TTC549 (cell line): ENCODE measurements around the gene EPHB1.
"Not testable (repeated sequence)": the region's sequence is repeated elsewhere in the genome, so short reads cannot be mapped to it uniquely, and the experiment has no call there.

Experiments used
- FAIRE-seq: peaks from 2 replicates; lab custom pipeline; 2012; peaks lifted over from hg19 to GRCh38; lab: Jason Lieb, UNC

EPHB1 gene

GRCh38 chr3:134777341-134777740 is 17.7 kb upstream of the EPHB1 start:
- no peak for FAIRE-seq

- FAIRE-seq: not testable (repeated sequence)
Measured at GRCh38 chr3:134788283-134788682, 6.8 kb upstream of the EPHB1 start.

GRCh38 chr3:134790065-134790464 is 5.0 kb upstream of the EPHB1 start:
- FAIRE-seq: no peak

DNA sequence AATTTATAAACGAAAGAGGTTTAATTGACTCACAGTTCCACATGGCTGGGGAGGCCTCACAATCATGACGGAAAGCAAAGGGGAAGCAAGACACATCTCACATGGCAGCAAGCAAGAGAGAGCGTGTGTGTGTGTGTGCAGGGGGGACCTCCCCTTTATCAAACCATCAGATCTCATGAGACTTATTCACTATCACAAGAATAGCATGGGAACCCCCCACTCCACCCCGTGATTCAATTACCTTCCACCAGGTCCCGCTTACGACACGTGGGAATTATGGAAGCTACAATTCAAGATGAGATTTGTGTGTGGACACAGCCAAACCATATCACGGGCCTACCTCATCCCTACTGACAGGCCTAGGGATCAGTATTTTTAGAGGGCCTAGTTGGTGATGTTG is 3.1 kb upstream of the EPHB1 start:
- FAIRE-seq: no peak

DNA sequence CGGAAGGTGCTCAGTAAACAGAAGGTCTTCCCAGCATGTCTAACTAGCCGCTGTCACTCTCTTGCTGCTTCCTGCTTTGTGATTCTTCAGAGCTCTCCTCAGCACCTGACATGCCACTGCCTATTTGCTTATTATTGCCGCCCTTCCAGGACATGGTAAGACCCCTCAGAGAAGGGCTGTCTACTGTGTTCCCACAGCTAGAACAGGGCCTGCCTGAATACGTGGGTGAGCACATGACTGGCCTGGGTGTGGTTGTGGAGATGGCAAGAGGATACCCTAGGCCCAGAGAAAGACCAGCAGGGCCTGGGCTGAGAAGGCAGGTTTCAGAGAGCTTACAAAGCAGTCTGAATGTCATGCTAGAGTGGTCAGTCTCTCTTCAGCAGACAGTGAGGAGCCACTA is 2.4 kb upstream of the EPHB1 start:
- no peak for FAIRE-seq

GRCh38 chr3:134793562-134793961 is 1.5 kb upstream of the EPHB1 start:
- FAIRE-seq: no peak

- FAIRE-seq: no peak
Measured at GRCh38 chr3:134794323-134794722, 737 bp upstream of the EPHB1 start.

GRCh38 chr3:134795746-134796280 is 753 bp downstream of the EPHB1 start:
- no peak for FAIRE-seq

GRCh38 chr3:134796281-134797056 is 1.4 kb downstream of the EPHB1 start:
- no peak for FAIRE-seq

GRCh38 chr3:134797057-134797740 is 2.1 kb downstream of the EPHB1 start:
- no peak for FAIRE-seq

GRCh38 chr3:134797741-134798451 is 2.8 kb downstream of the EPHB1 start:
- FAIRE-seq: no peak

DNA sequence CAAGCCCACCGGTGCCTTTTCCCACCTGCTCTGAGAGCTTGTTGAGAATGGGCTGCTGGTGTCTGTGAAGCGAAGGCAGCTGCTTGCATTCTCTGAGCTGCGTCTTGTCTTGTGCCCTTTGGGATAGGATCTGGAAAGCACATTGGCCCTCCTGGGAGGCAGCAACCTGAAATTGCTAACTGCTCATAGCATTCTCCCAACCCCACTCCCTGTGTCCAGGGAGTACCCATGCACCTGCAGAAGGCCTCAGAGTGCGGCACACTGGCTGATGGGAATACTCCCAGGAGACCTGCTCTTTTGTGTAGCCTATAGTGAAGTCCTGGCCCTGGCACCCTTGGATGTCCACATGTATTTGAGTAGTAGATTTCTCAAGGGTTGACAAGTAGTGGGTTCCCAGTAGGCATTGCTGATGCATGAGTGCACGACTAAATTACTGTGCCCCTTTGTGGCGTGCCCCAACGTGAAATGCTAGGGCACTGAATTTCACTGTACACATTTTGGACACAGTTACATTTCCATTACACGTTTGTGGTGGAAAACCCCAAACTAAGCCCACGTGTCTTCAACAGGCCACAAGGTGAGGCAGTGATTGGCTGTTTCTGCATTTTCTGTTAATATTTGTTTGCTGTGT is 3.7 kb downstream of the EPHB1 start:
- no peak for FAIRE-seq

GRCh38 chr3:134799393-134799792 is 4.3 kb downstream of the EPHB1 start:
- no peak for FAIRE-seq

DNA sequence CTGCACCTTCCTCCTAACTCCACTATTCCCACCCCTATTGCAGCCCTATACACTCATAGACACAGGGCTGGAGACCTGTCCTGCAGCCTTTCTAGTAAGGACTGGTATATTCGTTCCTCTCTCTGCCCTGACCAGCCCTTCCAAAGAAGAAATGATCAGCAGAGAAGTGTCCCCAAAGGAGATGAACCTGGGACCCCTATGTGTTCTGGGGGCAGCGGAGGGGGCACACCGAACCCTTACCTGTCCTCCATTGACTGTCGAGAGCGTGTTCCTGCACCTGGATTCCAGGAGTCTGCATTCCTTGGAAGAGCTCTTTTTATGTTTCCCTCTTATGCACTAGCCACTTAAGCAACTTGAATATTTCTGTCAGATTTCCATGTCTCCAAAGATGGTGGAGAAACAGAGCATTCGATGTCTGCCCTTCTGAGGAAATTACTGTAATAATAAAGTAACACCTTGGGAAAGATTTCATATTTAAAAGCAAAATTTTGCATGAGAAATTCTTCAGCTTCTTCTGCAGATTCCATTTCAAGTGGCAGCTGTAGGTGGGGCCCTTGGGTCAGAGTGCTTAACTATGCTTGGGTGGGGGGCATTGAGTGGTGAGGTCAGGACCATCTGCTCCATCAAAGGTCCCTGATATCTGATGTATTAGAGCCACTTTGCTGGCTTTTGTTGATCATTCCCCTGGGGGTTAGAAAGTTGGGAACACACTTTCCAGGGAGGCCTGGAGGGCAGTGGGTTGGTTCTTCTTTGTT is 6.3 kb downstream of the EPHB1 start:
- FAIRE-seq: no peak

GRCh38 chr3:134802428-134803050 is 7.5 kb downstream of the EPHB1 start:
- FAIRE-seq: no peak

- FAIRE-seq: no peak
Measured at GRCh38 chr3:134803051-134803505, 8.0 kb downstream of the EPHB1 start.

- FAIRE-seq: no peak
Measured at GRCh38 chr3:134803652-134804051, 8.6 kb downstream of the EPHB1 start.

DNA sequence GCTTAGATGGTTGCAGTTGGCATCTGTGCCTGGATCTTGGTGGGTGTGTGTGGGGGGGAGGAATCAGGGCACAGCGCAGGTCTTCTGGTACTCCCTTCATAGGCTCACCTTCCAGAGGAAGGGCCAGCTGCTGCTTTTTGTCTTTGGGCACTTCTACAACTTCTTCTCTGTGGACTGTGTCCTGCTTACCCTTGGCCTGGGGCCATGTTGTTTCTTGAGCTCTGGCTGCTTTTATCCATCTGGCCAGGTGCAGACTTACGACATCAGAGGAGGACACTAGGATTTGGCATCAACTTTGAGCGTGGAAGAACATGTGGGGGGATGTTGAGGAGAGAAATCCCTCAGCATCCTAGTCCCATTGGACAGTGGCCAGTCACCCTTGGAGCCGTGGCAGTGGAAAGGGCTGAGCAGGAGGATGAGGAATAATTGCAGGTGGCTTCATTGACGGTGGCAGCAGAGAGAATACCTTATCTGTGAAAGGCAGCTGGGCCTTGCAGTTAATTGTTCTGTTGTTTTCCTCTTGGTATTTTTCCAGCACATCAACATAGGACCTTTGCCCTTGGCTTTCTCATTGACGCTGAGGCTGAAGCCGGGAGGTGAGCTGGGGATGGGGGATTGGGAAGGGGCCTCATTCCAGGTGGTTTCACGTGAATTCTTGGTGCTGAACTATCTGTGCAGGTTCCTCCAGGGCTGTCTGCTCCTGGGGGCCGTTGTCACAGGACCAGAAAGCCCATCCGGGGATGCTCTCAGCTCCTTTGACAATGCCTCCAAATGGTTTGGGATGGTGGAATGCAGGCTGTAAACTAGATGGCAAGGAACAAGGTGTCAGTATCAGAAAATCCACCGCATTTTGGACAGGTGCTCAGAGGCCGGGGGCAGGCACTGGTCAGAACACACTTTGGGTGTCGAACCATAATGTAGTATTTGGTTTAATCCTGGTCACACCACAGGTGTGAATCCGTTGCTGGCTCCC is 9.7 kb downstream of the EPHB1 start:
- FAIRE-seq: no peak

- no peak for FAIRE-seq
Measured at GRCh38 chr3:134807189-134807588, 12.1 kb downstream of the EPHB1 start.

DNA sequence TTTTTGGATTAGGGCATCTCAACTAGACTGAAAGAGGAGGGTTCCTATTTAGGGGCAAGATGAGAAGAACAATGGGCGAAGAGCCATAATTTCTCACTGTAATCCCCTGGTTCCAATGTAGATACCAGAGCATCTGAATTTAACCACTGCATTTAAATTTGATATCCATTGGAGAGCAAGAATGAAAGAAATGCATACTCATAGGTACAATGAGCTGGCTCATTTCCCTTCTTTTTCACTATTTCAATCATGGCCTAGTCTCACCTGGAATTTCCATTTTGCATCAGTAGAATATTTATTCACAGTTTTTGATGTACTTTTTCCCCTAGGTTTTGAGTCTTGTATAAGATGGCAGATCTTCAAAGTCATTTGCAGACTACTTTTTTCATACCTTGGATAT is 13.8 kb downstream of the EPHB1 start:
- FAIRE-seq: no peak
